NB4 (cell line): Measurements from ENCODE around the gene NR6A1.

ENCODE experiments used
- CTCF ChIP-seq: IDR thresholded peaks from one replicate; pipeline ENCODE4 v1.5.1; 2012; ENCODE audit warnings: low read depth, low read length
- POLR2A ChIP-seq: IDR thresholded peaks from 2 replicates; pipeline ENCODE4 v1.6.1; 2011; ENCODE audit warnings: mild to moderate bottlenecking; ENCODE audit not compliant: insufficient read length; ENCODE audit errors: extremely low read depth

- TF ChIP-seq CTCF = no peak
- TF ChIP-seq POLR2A = no peak
Measured at GRCh38 chr9:124500028-124500795, 270.9 kb downstream of the NR6A1 start.
